Measurements from ENCODE around the gene MAGI1.

DNA sequence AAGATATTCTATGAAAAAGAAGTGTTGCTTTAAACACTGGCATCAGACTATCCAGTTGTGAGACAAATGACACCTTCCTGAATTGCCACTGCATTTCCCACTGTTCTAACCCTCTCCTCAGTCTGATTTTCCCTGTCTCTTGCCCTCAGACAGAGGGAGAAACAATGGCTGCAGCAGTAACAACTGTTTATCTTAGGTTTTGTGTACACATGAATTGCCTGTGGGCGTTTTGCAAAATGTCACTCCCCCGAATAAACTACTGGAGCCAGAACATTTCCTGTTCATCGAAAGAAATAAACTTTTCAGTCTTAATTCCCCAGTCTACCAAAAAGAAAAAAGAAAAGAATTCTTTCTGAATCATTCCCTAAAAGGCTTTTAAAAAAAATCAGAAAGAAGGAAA, 155.1 kb downstream of the MAGI1 start:
- TF ChIP-seq, protein P1, sequence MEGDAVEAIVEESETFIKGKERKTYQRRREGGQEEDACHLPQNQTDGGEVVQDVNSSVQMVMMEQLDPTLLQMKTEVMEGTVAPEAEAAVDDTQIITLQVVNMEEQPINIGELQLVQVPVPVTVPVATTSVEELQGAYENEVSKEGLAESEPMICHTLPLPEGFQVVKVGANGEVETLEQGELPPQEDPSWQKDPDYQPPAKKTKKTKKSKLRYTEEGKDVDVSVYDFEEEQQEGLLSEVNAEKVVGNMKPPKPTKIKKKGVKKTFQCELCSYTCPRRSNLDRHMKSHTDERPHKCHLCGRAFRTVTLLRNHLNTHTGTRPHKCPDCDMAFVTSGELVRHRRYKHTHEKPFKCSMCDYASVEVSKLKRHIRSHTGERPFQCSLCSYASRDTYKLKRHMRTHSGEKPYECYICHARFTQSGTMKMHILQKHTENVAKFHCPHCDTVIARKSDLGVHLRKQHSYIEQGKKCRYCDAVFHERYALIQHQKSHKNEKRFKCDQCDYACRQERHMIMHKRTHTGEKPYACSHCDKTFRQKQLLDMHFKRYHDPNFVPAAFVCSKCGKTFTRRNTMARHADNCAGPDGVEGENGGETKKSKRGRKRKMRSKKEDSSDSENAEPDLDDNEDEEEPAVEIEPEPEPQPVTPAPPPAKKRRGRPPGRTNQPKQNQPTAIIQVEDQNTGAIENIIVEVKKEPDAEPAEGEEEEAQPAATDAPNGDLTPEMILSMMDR (IDR thresholded peaks at IDR 0.05): no peak
- no peak for TF ChIP-seq POLR2A (IDR thresholded peaks at IDR 0.05)
- TF ChIP-seq EP300 (IDR thresholded peaks at IDR 0.05): no peak
- no peak for TF ChIP-seq POLR2AphosphoS5 (IDR thresholded peaks at IDR 0.05)
